ENCODE measurements around the gene RPS6KA2. TPM values are rescaled to one million over a fixed set of nuclear protein-coding genes. Genes with fewer than 3 reads are reported as not detected.

RPS6KA2 gene
- total and polyA plus RNA-seq, 5 experiments from 2014 or later: 2.1 to 13.6 (median 4.8) TPM

Small RNA genes within 50 kb of the gene (microRNA-seq; reads per million reads assigned to microRNA genes)
- not detected for gene MIR1913 (ENCODE audit: borderline microRNAs expressed)

Other genes with a start within 250 kb of the RPS6KA2 start
- gene MPC1, start 244.3 kb downstream of the RPS6KA2 start, total RNA-seq: 10 to 100 TPM; 33.5 to 38.8 TPM
- 10 to 100 TPM; 64.1 to 76.7 (median 65.8) TPM for gene MPC1, start 244.3 kb downstream of the RPS6KA2 start, polyA plus RNA-seq
- under 1 TPM; 0.33 to 0.42 TPM for gene RAMACL, start 40.6 kb downstream of the RPS6KA2 start, total RNA-seq
- under 1 TPM; 0.11 to 0.38 (median 0.23) TPM for gene RAMACL, start 40.6 kb downstream of the RPS6KA2 start, polyA plus RNA-seq

Measured in naive thymus-derived CD8-positive, alpha-beta T cell (primary cell).